A673 (cell line): ENCODE results near the gene KLHL30. TPM values are rescaled to one million over a fixed set of nuclear protein-coding genes. Genes with fewer than 3 reads are reported as not detected.

ENCODE experiments used
- BruUV-seq: library from RNA; stranded (reverse); fragments of 400-500 nt; replicated peaks from 2 replicates; lab custom pipeline; 2021; lab: Mats Ljungman, UMichigan
- CTCF ChIA-PET: fragments of 300-600 bp; sonication (Branson Sonifier 250); formaldehyde crosslinking; loops from one replicate; lab custom pipeline; 2022; ENCODE audit warnings: antibody characterized with exemption; lab: Charles Lee
- POLR2A ChIA-PET: fragments of 300-600 bp; sonication (Branson Sonifier 250); formaldehyde crosslinking; loops from one replicate; lab custom pipeline; 2022; ENCODE audit warnings: antibody characterized with exemption; ENCODE audit not compliant: low non-redundant PET; lab: Charles Lee
- DNase-seq: peaks from one replicate; pipeline ENCODE4 v3.0.0-alpha.2; 2015; ENCODE audit warnings: low spot score
- H3K27ac ChIP-seq: fragments of 200-600 bp; sonication (generic); 2 replicates; pipeline ENCODE4 v1.5.1; 2016; ENCODE audit warnings: mixed run types, low read depth, mild to moderate bottlenecking, mixed read lengths, antibody characterized with exemption, low read length; ENCODE audit not compliant: poor library complexity, severe bottlenecking
- H3K27me3 ChIP-seq: fragments of 200-600 bp; sonication (generic); replicated peaks from 2 replicates; pipeline ENCODE4 v1.6.1; 2017; ENCODE audit warnings: mixed run types, low read depth, mild to moderate bottlenecking, mixed read lengths, antibody characterized with exemption, low read length; ENCODE audit not compliant: insufficient read depth, poor library complexity
- H3K36me3 ChIP-seq: fragments of 200-600 bp; sonication (generic); 2 replicates; pipeline ENCODE4 v1.6.1; 2016; ENCODE audit warnings: mixed run types, mild to moderate bottlenecking, mixed read lengths, antibody characterized with exemption, low read length; ENCODE audit not compliant: insufficient read depth, poor library complexity, severe bottlenecking
- H3K4me1 ChIP-seq: fragments of 200-600 bp; sonication (generic); 2 replicates; pipeline ENCODE4 v1.6.1; 2017; ENCODE audit warnings: mixed run types, mild to moderate bottlenecking, mixed read lengths, antibody characterized with exemption, low read length; ENCODE audit not compliant: insufficient read depth, poor library complexity, severe bottlenecking
- H3K4me3 ChIP-seq: fragments of 200-600 bp; sonication (generic); 2 replicates; pipeline ENCODE4 v1.5.1; 2016; ENCODE audit warnings: low read depth, mixed run types, mild to moderate bottlenecking, mixed read lengths, low read length; ENCODE audit not compliant: poor library complexity, severe bottlenecking
- H3K9me3 ChIP-seq: fragments of 200-600 bp; sonication (generic); 2 replicates; pipeline ENCODE4 v1.6.1; 2016; ENCODE audit warnings: mixed run types, low read depth, mild to moderate bottlenecking, mixed read lengths, antibody characterized with exemption, low read length; ENCODE audit not compliant: poor library complexity, severe bottlenecking
- CTCF ChIP-seq: fragments of 300-800, 200-600 bp; sonication (generic); conservative IDR thresholded peaks from 2 replicates; pipeline ENCODE4 v1.5.1; 2017; ENCODE audit warnings: low read depth, mild to moderate bottlenecking, antibody characterized with exemption, low read length, moderate library complexity, mixed read lengths
- EZH2 ChIP-seq: fragments of 200-600 bp; sonication (generic); IDR thresholded peaks from 2 replicates; pipeline ENCODE4 v1.6.1; 2017; ENCODE audit warnings: borderline replicate concordance, low read depth, mild to moderate bottlenecking, mixed read lengths, antibody characterized with exemption, low read length; ENCODE audit not compliant: poor library complexity, severe bottlenecking
- intact Hi-C: fragments of 100-400 bp; cut with micrococcal nuclease; formaldehyde crosslinking; loops from one replicate; pipeline ENCODE4 v1.10.0; 2022; ENCODE audit not compliant: unreplicated experiment
- total RNA-seq: library from RNA; stranded (reverse); gene quantifications from 2 replicates; pipeline ENCODE4 v1.2.3, GENCODE V29; 2021

The KLHL30 gene
- total RNA-seq, 1 experiment from 2014 or later = not detected

GRCh38 chr2:238140040-238140439 lies 1.6 kb downstream of the KLHL30 start:
- Histone ChIP-seq H3K4me1 (no peaks in the 10 kb centered on the region), H3K36me3 (no peaks in the 10 kb centered on the region), H3K4me3 (no peak overlapping the region), H3K27me3 (no peaks in the 10 kb centered on the region), H3K27ac (no peak overlapping the region), H3K9me3 (no peaks in the 10 kb centered on the region)
- BruUV-seq = no TSS peak
- intact Hi-C loops = no loop called here
- DNase-seq = no peak
- TF ChIP-seq CTCF (no peak), EZH2 (no peak)
- ChIA-PET CTCF (no interaction called here), POLR2A (no interaction called here)

GRCh38 chr2:238140721-238141540 lies 2.5 kb downstream of the KLHL30 start:
- Histone ChIP-seq H3K4me1 (no peaks in the 10 kb centered on the region), H3K36me3 (no peaks in the 10 kb centered on the region), H3K27me3 (no peaks in the 10 kb centered on the region), H3K4me3 (no peak overlapping the region), H3K27ac (no peak overlapping the region), H3K9me3 (no peaks in the 10 kb centered on the region)
- DNase-seq = no peak
- POLR2A ChIA-PET = no interaction called here
- BruUV-seq = no TSS peak
- intact Hi-C loops = no loop called here
- TF ChIP-seq EZH2 (no peak), CTCF (no peak)
- CTCF ChIA-PET = no interaction called here

- Histone ChIP-seq H3K9me3 (no peaks in the 10 kb centered on the region), H3K27ac (no peak overlapping the region), H3K27me3 (no peaks in the 10 kb centered on the region), H3K4me3 (no peak overlapping the region), H3K36me3 (no peaks in the 10 kb centered on the region), H3K4me1 (no peaks in the 10 kb centered on the region)
- intact Hi-C loops = no loop called here
- CTCF ChIA-PET = no interaction called here
- peak; percentile 47 for DNase-seq
- TF ChIP-seq EZH2 (no peak), CTCF (no peak)
- BruUV-seq = no TSS peak
- POLR2A ChIA-PET = no interaction called here
These were observed 3.3 kb downstream of the KLHL30 start for GRCh38 chr2:238141541-238142318.
